ENCODE results near the gene MVB12A. TPM values are rescaled to one million over a fixed set of nuclear protein-coding genes. Genes with fewer than 3 reads are reported as not detected.

Gene MVB12A
- total RNA-seq, 2 donors from 2014 or later = 71.2 to 75.7 TPM

DNA sequence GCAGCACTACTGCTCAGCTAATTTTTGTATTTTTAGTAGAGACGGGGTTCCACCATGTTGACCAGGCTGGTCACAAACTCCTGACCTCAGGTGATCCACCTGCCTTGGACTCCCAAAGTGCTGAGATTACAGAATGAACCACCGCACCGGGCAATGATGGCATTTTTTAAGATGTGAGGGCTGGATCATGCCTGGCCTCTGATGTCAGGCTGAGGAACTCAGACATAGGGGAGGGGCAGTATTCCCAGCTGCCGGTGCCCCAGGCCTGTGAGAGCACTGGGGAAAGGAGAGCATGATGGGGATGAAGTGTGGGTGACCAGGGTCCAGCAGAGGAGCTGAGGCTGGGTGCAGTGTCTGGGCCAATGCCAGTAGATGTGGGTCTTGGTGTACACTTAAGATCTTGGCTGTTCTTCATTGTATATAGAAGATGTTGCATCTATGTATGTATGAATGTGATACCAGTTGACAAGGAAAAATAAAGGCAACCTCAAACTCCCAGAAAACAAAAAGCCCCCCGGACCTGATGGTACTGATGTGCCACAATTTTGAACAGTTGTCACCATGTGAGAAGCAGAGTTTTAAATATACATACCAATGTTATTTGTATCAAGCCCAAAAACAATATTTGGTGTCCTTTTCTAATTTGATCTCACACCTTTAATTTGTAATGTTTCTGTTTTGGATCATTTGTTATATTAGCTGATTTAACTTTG, 39.3 kb upstream of the MVB12A start:
- intact Hi-C loops (cut with DNase I) = no loop called here
- TF ChIP-seq CTCF (IDR thresholded peaks at IDR 0.05) = no peak
- TF ChIP-seq POLR2A (IDR thresholded peaks at IDR 0.05) = no peak
- TF ChIP-seq POLR2AphosphoS5 (IDR thresholded peaks at IDR 0.05) = no peak
- Histone ChIP-seq H3K27me3 (replicated peaks; ENCODE audit: insufficient read depth) (no peaks in the 10 kb centered on the region), H3K4me1 (replicated peaks) (no peaks in the 10 kb centered on the region), H3K9me3 (no peaks in the 10 kb centered on the region), H3K36me3 (no peaks in the 10 kb centered on the region), H3K4me3 (no peak overlapping the region), H3K27ac (no peak overlapping the region)
- DNase-seq (ENCODE audit: low spot score) = no peak
- WGBS = 97% methylated on average over 5 of the region's 5 CpGs

GRCh38 chr19:17385878-17386611, 33.8 kb upstream of the MVB12A start:
- DNase-seq (ENCODE audit: low spot score) = no peak
- Histone ChIP-seq H3K9me3 (no peaks in the 10 kb centered on the region), H3K27ac (no peak overlapping the region), H3K27me3 (replicated peaks; ENCODE audit: insufficient read depth) (no peaks in the 10 kb centered on the region), H3K36me3 (no peaks in the 10 kb centered on the region), H3K4me3 (no peak overlapping the region), H3K4me1 (replicated peaks) (no peaks in the 10 kb centered on the region)
- TF ChIP-seq POLR2A (IDR thresholded peaks at IDR 0.05) (no peak), CTCF (IDR thresholded peaks at IDR 0.05) (peak; percentile 70 to 87 (median 74))
- 35% methylated on average over 19 of the region's 20 CpGs for WGBS
- intact Hi-C loops (cut with DNase I) = loop anchor here (2.0 to 5.0 kb wide), 2 partner anchors 39 to 94 kb away; no protein-coding TSS in a partner anchor

- intact Hi-C loops (cut with DNase I) = loop anchor here (5.0 kb wide), 1 partner anchor 97 kb away; no protein-coding TSS in a partner anchor
- Histone ChIP-seq H3K9me3 (no peaks in the 10 kb centered on the region), H3K27me3 (replicated peaks; ENCODE audit: insufficient read depth) (no peaks in the 10 kb centered on the region), H3K4me1 (replicated peaks) (peaks cover 3% of the 10 kb centered on the region), H3K36me3 (no peaks in the 10 kb centered on the region), H3K27ac (no peak overlapping the region), H3K4me3 (no peak overlapping the region)
- DNase-seq (ENCODE audit: low spot score) = no peak
- TF ChIP-seq CTCF (IDR thresholded peaks at IDR 0.05) (no peak), POLR2AphosphoS5 (IDR thresholded peaks at IDR 0.05) (no peak), POLR2A (IDR thresholded peaks at IDR 0.05) (no peak)
- WGBS = 41% methylated on average over 1 of the region's 1 CpG
Measured at GRCh38 chr19:17389288-17389687, 30.6 kb upstream of the MVB12A start.

DNA sequence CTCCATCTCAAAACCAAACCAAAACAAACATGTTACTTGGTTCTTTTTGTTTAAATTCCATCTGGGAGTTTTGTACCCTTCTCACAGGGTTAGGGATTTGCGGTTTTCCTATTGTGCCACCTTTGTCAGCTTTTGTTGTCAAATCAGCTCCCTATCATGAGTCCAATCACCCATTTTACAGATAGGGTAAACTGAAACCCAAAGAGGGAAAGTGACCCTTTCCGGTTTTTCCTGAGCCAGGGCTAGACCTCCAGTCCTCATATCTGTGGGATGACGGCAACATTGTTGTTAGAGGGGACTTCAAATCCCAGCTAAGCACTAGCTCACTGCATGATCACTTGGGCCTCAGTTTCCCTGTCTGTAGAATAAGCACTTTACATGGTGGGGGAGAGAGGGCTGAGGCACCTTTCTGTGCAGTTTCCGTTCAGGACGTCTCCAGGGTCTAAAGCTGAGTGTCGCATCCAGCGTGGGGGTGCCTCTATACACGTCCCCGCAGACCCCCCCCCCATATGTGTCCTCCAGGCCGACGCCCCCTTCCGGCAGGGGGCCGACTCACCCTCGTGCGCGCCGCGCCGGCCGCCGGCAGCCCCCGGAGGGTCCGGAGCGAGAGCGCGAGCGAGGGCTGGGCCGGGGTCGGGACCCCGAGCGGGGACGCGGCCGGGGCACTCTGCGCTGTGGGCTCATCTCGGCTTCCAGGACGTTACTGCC, 29.7 kb upstream of the MVB12A start:
- H3K4me3 ChIP-seq = peak overlapping the region; percentile 28 to 29
- no peaks in the 10 kb centered on the region for H3K27me3 ChIP-seq (replicated peaks; ENCODE audit: insufficient read depth)
- DNase-seq (ENCODE audit: low spot score) = no peak
- intact Hi-C loops (cut with DNase I) = loop anchor here (5.0 kb wide), 1 partner anchor 98 kb away; no protein-coding TSS in a partner anchor
- no peaks in the 10 kb centered on the region for H3K36me3 ChIP-seq
- 16% methylated on average over 14 of the region's 37 CpGs for WGBS
- TF ChIP-seq CTCF (IDR thresholded peaks at IDR 0.05) (no peak), POLR2AphosphoS5 (IDR thresholded peaks at IDR 0.05) (no peak), POLR2A (IDR thresholded peaks at IDR 0.05) (no peak)
- no peak overlapping the region for H3K27ac ChIP-seq
- peaks cover 3% of the 10 kb centered on the region for H3K4me1 ChIP-seq (replicated peaks)
- H3K9me3 ChIP-seq = no peaks in the 10 kb centered on the region
